H1 (cell line): ENCODE measurements around the gene LCN12. TPM values are rescaled to one million over a fixed set of nuclear protein-coding genes. Genes with fewer than 3 reads are reported as not detected.
A peak's percentile ranks its signal among the peaks of the same experiment; 100 is the strongest.

Experiments
- CTCF ChIA-PET: fragments of 300-600 bp; sonication (Branson Sonifier 250); formaldehyde crosslinking; loops from one replicate; lab custom pipeline; 2021; ENCODE audit not compliant: partially characterized antibody; lab: Charles Lee
- POLR2A ChIA-PET: fragments of 300-600 bp; sonication (Branson Sonifier 250); formaldehyde crosslinking; loops from one replicate; lab custom pipeline; 2021; ENCODE audit warnings: inconsistent platforms; ENCODE audit not compliant: partially characterized antibody; lab: Charles Lee
- DNase-seq, 2 experiments: peaks; one replicate each; pipeline versions ENCODE4 v3.0.0 to v3.0.0-alpha.2; 2010 to 2022; ENCODE audit warnings: low spot score in 2 of 2, low read depth in 1 of 2, mixed read lengths in 1 of 2
- FAIRE-seq: peaks from 2 replicates; lab custom pipeline; 2011; peaks lifted over from hg19 to GRCh38; lab: Jason Lieb, UNC
- H2AFZ ChIP-seq: 2 replicates; pipeline ENCODE4 v1.8.1; 2012; ENCODE audit warnings: low read length, inconsistent platforms
- H2AK5ac ChIP-seq: 2 replicates; pipeline ENCODE4 v1.6.1; 2013; ENCODE audit warnings: low read depth, low read length
- H2BK120ac ChIP-seq: replicated peaks from 2 replicates; pipeline ENCODE3; 2013; ENCODE audit warnings: low read depth, low read length, inconsistent platforms
- H2BK12ac ChIP-seq: 2 replicates; pipeline ENCODE4 v1.6.1; 2013; ENCODE audit warnings: low read depth, low read length
- H2BK15ac ChIP-seq: 2 replicates; pipeline ENCODE4 v1.6.1; 2013; ENCODE audit warnings: low read length
- H2BK20ac ChIP-seq: 2 replicates; pipeline ENCODE4 v1.6.1; 2013; ENCODE audit warnings: low read length
- H2BK5ac ChIP-seq: 2 replicates; pipeline ENCODE4 v1.6.1; 2013; ENCODE audit warnings: low read depth, low read length
- H3K14ac ChIP-seq: 2 replicates; pipeline ENCODE4 v1.6.1; 2013; ENCODE audit warnings: inconsistent platforms; ENCODE audit not compliant: insufficient read length
- H3K18ac ChIP-seq: 2 replicates; pipeline ENCODE4 v1.6.1; 2013; ENCODE audit warnings: low read length; ENCODE audit errors: extremely low read depth
- H3K23ac ChIP-seq: 2 replicates; pipeline ENCODE4 v1.6.1; 2013; ENCODE audit warnings: inconsistent platforms; ENCODE audit not compliant: insufficient read length
- H3K23me2 ChIP-seq: 2 replicates; pipeline ENCODE4 v1.6.1; 2013; ENCODE audit warnings: low read depth, low read length
- H3K27ac ChIP-seq: 2 replicates; pipeline ENCODE4 v1.6.1; 2011; ENCODE audit warnings: low read depth, low read length, inconsistent platforms
- H3K27me3 ChIP-seq, 4 experiments: replicated peaks in 1 of 4; 1 replicate in 1 of 4; 2 replicates in 3 of 4; pipeline versions ENCODE4 v1.6.1 to v1.8.1; 2011 to 2013; ENCODE audit warnings: low read length in 3 of 4, mild to moderate bottlenecking in 3 of 4, inconsistent platforms in 2 of 4, mixed read lengths in 2 of 4, moderate library complexity in 1 of 4; ENCODE audit not compliant: control insufficient read depth in 3 of 4, insufficient read depth in 3 of 4; ENCODE audit errors: extremely low read depth in 1 of 4
- H3K36me3 ChIP-seq, 4 experiments: 2 replicates each; pipeline versions ENCODE4 v1.6.1 to v1.8.1; 2011 to 2013; ENCODE audit warnings: mild to moderate bottlenecking in 4 of 4, low read length in 3 of 4, moderate library complexity in 2 of 4, control low read depth in 1 of 4, inconsistent platforms in 1 of 4; ENCODE audit not compliant: insufficient read depth in 4 of 4, control insufficient read depth in 2 of 4
- H3K4ac ChIP-seq: replicated peaks from 2 replicates; pipeline ENCODE3; 2013; ENCODE audit warnings: low read length, low read depth, mixed read lengths, inconsistent platforms; ENCODE audit not compliant: insufficient read length
- H3K4me1 ChIP-seq, 4 experiments: replicated peaks in 1 of 4; 1 replicate in 1 of 4; 2 replicates in 3 of 4; pipeline versions ENCODE4 v1.6.1 to v1.8.1; 2011 to 2013; ENCODE audit warnings: low read length in 3 of 4, inconsistent platforms in 2 of 4, mixed read lengths in 1 of 4; ENCODE audit not compliant: insufficient read depth in 4 of 4, control insufficient read depth in 3 of 4
- H3K4me2 ChIP-seq, 2 experiments: 2 replicates each; pipeline versions ENCODE4 v1.6.1 to v1.8.1; 2011 to 2013; ENCODE audit warnings: low read depth in 2 of 2, low read length in 2 of 2, control low read depth in 1 of 2, inconsistent platforms in 1 of 2, mild to moderate bottlenecking in 1 of 2; ENCODE audit not compliant: insufficient read depth in 1 of 2
- H3K4me3 ChIP-seq, 4 experiments: fragments of 200-600, 300-600 bp in 1 of 4; sonication (generic), shearing (Covaris generic), sonication (Bioruptor Twin) in 1 of 4; 2 replicates each; pipeline versions ENCODE4 v1.5.1 to v1.8.1; 2011 to 2016; ENCODE audit warnings: low read length in 4 of 4, low read depth in 3 of 4, control low read depth in 2 of 4, inconsistent platforms in 2 of 4, mild to moderate bottlenecking in 2 of 4, mixed read lengths in 1 of 4, moderate library complexity in 1 of 4; ENCODE audit not compliant: insufficient read depth in 2 of 4; ENCODE audit errors: extremely low read depth in 1 of 4
- H3K56ac ChIP-seq: replicated peaks from 2 replicates; pipeline ENCODE3; 2013; ENCODE audit warnings: low read depth, mild to moderate bottlenecking, mixed read lengths, low read length, inconsistent platforms; ENCODE audit not compliant: insufficient read length
- H3K79me1 ChIP-seq: 2 replicates; pipeline ENCODE4 v1.6.1; 2013; ENCODE audit warnings: low read depth, low read length, control low read depth
- H3K79me2 ChIP-seq, 2 experiments: 2 replicates each; pipeline versions ENCODE4 v1.6.1 to v1.8.1; 2012 to 2013; ENCODE audit warnings: low read length in 2 of 2, mild to moderate bottlenecking in 2 of 2, inconsistent platforms in 1 of 2; ENCODE audit not compliant: insufficient read depth in 2 of 2, control insufficient read depth in 1 of 2
- H3K9ac ChIP-seq, 4 experiments: replicated peaks in 1 of 4; 1 replicate in 1 of 4; 2 replicates in 3 of 4; pipeline versions ENCODE4 v1.6.1 to v1.8.1; 2011 to 2013; ENCODE audit warnings: low read depth in 3 of 4, low read length in 3 of 4, control low read depth in 2 of 4, mild to moderate bottlenecking in 2 of 4, moderate library complexity in 2 of 4, inconsistent platforms in 1 of 4; ENCODE audit errors: extremely low read depth in 1 of 4
- H3K9me3 ChIP-seq, 2 experiments: 2 replicates each; pipeline versions ENCODE4 v1.6.1 to v1.8.1; 2012 to 2013; ENCODE audit warnings: mild to moderate bottlenecking in 2 of 2, moderate library complexity in 2 of 2, control low read depth in 1 of 2, inconsistent platforms in 1 of 2, low read depth in 1 of 2, low read length in 1 of 2, mixed read lengths in 1 of 2; ENCODE audit not compliant: insufficient read depth in 2 of 2
- H4K20me1 ChIP-seq, 2 experiments: replicated peaks in 1 of 2; 2 replicates each; pipeline versions ENCODE3 to v1.8.1; 2011 to 2013; ENCODE audit warnings: inconsistent platforms in 2 of 2, low read length in 2 of 2, mild to moderate bottlenecking in 1 of 2; ENCODE audit not compliant: insufficient read depth in 2 of 2, control insufficient read depth in 1 of 2
- H4K5ac ChIP-seq: 2 replicates; pipeline ENCODE4 v1.6.1; 2013; ENCODE audit warnings: low read length, low read depth, mixed read lengths, inconsistent platforms; ENCODE audit not compliant: insufficient read length
- H4K8ac ChIP-seq: 2 replicates; pipeline ENCODE4 v1.8.0; 2013; ENCODE audit warnings: mild to moderate bottlenecking, moderate library complexity, low read length, inconsistent platforms; ENCODE audit not compliant: insufficient read depth; ENCODE audit errors: extremely low read depth
- H4K91ac ChIP-seq: replicated peaks from 2 replicates; pipeline ENCODE3; 2013; ENCODE audit warnings: low read length, mixed read lengths, inconsistent platforms; ENCODE audit not compliant: insufficient read length
- CTBP2 ChIP-seq: IDR thresholded peaks from 2 replicates; pipeline ENCODE4 v1.7.0; 2011; ENCODE audit warnings: borderline replicate concordance, mild to moderate bottlenecking, moderate library complexity, mixed read lengths, low read length; ENCODE audit not compliant: insufficient read depth, insufficient read length
- EP300 ChIP-seq, 2 experiments: IDR thresholded peaks; 1 replicate in 1 of 2; 2 replicates in 1 of 2; pipeline ENCODE4 v1.6.1; 2011 to 2012; ENCODE audit warnings: low read depth in 2 of 2, low read length in 2 of 2, mild to moderate bottlenecking in 2 of 2, borderline replicate concordance in 1 of 2, inconsistent platforms in 1 of 2, moderate library complexity in 1 of 2
- POLR2A ChIP-seq, 2 experiments: IDR thresholded peaks; 1 replicate in 1 of 2; 2 replicates in 1 of 2; pipeline ENCODE4 v1.6.1; 2011; ENCODE audit warnings: low read depth in 2 of 2, low read length in 2 of 2, mild to moderate bottlenecking in 2 of 2; ENCODE audit errors: control extremely low read depth in 1 of 2
- SIN3A ChIP-seq, 2 experiments: IDR thresholded peaks in 1 of 2; conservative IDR thresholded peaks in 1 of 2; 2 replicates each; pipeline ENCODE4 v1.6.1; 2011 to 2012; ENCODE audit warnings: low read length in 2 of 2, improper control_type of control experiment in 1 of 2, low read depth in 1 of 2, mild to moderate bottlenecking in 1 of 2
- WGBS, 2 experiments: shearing (Covaris generic) in 1 of 2; methylation state at CpG; one replicate each; pipeline versions ENCODE4 v1.1.6 to v1.1.7; 2013 to 2015; ENCODE audit warnings: low lambda C conversion rate in 2 of 2, mixed read lengths in 2 of 2, inconsistent platforms in 1 of 2, low coverage in 1 of 2, missing lambda C conversion rate in 1 of 2; ENCODE audit not compliant: insufficient replicate concordance in 2 of 2, insufficient coverage in 1 of 2, insufficient read length in 1 of 2; ENCODE audit errors: extremely low coverage in 1 of 2, missing lambda C conversion rate in 1 of 2; 5-methylcytosine and 5-hydroxymethylcytosine counted together
- polyA plus RNA-seq, 7 experiments: library from polyadenylated mRNA; depleted of rRNA in 3 of 7; stranded (reverse) in 5 of 7; unstranded in 2 of 7; fragments of >200 nt in 5 of 7; fragments of 200-250 nt in 2 of 7; gene quantifications; 1 replicate in 5 of 7; 2 replicates in 1 of 7; 4 replicates in 1 of 7; pipeline versions ENCODE4 v1.2.1 to v1.2.3, GENCODE V29; 2011 to 2013; ENCODE audit warnings: missing spikeins in 2 of 7, mixed read lengths in 2 of 7
- total RNA-seq: library from RNA; stranded (reverse); fragmentation: NEBNext Ultra II Directional; extraction: Animal tissue kit (Norgen Biotek cat#: 25700); gene quantifications from 2 replicates; pipeline ENCODE4 v1.2.1, GENCODE V29; 2021

LCN12 gene
- total and polyA plus RNA-seq, 2 of the 8 experiments (the other 6 are each of a cell fraction or from before 2014, with no cell fraction given): 1.1 to 1.7 TPM

- FAIRE-seq: no peak
- no peaks in the 10 kb centered on the region for H3K4me1 ChIP-seq
- H3K4me3 ChIP-seq: no peak overlapping the region
- no peak overlapping the region; the same call in 1 of the 2 replicates for H2BK5ac ChIP-seq
- H4K8ac ChIP-seq: peak overlapping the region; percentile 65; the same call in 1 of the 2 replicates
- DNase-seq: no peak
- no peak overlapping the region for H3K14ac ChIP-seq
- H3K79me1 ChIP-seq: peaks cover 2% of the 10 kb centered on the region; the same call in 1 of the 2 replicates
- H2BK15ac ChIP-seq: no peak overlapping the region
- H2AFZ ChIP-seq: no peak overlapping the region
- H2BK120ac ChIP-seq: no peak overlapping the region
- ChIA-PET CTCF (interaction anchor here (0.7 to 1.0 kb wide), 2 partner anchors 48 to 74 kb away, joined by 3 to 4 read pairs; partner anchors contain the start of gene AJM1), POLR2A (interaction anchor here (1.0 kb wide), 1 partner anchor 25 kb away, joined by 3 read pairs; no protein-coding TSS in a partner anchor)
- peaks cover 4 to 13% of the 10 kb centered on the region in 2 experiments for H4K20me1 ChIP-seq
- no peak overlapping the region for H3K9ac ChIP-seq
- H3K9me3 ChIP-seq: no peaks in the 10 kb centered on the region
- no peak overlapping the region for H3K4ac ChIP-seq
- no peak overlapping the region for H3K4me2 ChIP-seq
- H4K91ac ChIP-seq: no peak overlapping the region
- no peak overlapping the region for H3K27ac ChIP-seq
- H4K5ac ChIP-seq: no peak overlapping the region
- no peaks in the 10 kb centered on the region for H3K27me3 ChIP-seq
- peaks cover 20 to 48% (median 33%) of the 10 kb centered on the region in 4 experiments for H3K36me3 ChIP-seq
- no peaks in the 10 kb centered on the region for H3K23me2 ChIP-seq
- no peaks in the 10 kb centered on the region for H3K79me2 ChIP-seq
- 88% methylated on average over 32 of the region's 32 CpGs; no CpG with 5 or more reads in 1 of the 2 experiments for whole genome bisulfite sequencing, 2 experiments
- H2BK20ac ChIP-seq: no peak overlapping the region
- TF ChIP-seq CTBP2 (no peak), POLR2A (IDR thresholded peaks at IDR 0.05; ENCODE audit: control extremely low read depth in 1 of 2, low read depth in 2 of 2, low read length in 2 of 2) (no peak), SIN3A (conservative IDR thresholded peaks at IDR 0.05 in 1 of 2, IDR thresholded peaks at IDR 0.05 in 1 of 2; ENCODE audit: low read depth in 1 of 2, low read length in 2 of 2) (no peak), EP300 (IDR thresholded peaks at IDR 0.05; ENCODE audit: borderline replicate concordance in 1 of 2, low read depth in 2 of 2, low read length in 2 of 2) (no peak)
- no peak overlapping the region for H3K23ac ChIP-seq
- H3K56ac ChIP-seq: no peak overlapping the region
- H2BK12ac ChIP-seq: no peak overlapping the region
- H2AK5ac ChIP-seq: no peak overlapping the region
- no peak overlapping the region for H3K18ac ChIP-seq
Observed at GRCh38 chr9:136916330-136917184, 35.5 kb upstream of the LCN12 start.
